HepG2 (cell line): ENCODE data around the gene C20orf204. TPM values are rescaled to one million over a fixed set of nuclear protein-coding genes. Genes with fewer than 3 reads are reported as not detected.

ENCODE experiments used
- ETV6 ChIP-seq: sonication (generic); formaldehyde crosslinking; conservative IDR thresholded peaks from 2 replicates; pipeline ENCODE4 v1.4.0; 2020; ENCODE audit warnings: missing genetic modification reagents
- GABPB1 ChIP-seq: IDR thresholded peaks from 2 replicates; pipeline ENCODE4 v1.6.1; 2016; ENCODE audit warnings: mild to moderate bottlenecking, missing genetic modification reagents, moderate library complexity, missing compliant biosample characterization
- GPBP1L1 ChIP-seq: sonication (generic); formaldehyde crosslinking; IDR thresholded peaks from 2 replicates; pipeline ENCODE4 v1.5.0; 2020; ENCODE audit warnings: mild to moderate bottlenecking, missing genetic modification reagents
- HMGA1 ChIP-seq: sonication (generic); formaldehyde crosslinking; conservative IDR thresholded peaks from 2 replicates; pipeline ENCODE4 v1.4.0; 2020; ENCODE audit warnings: missing genetic modification reagents
- JUN ChIP-seq: sonication (generic); formaldehyde crosslinking; IDR thresholded peaks from 2 replicates; pipeline ENCODE4 v1.4.0; 2020; ENCODE audit warnings: mild to moderate bottlenecking, missing genetic modification reagents
- KDM5B ChIP-seq: sonication (generic); formaldehyde crosslinking; IDR thresholded peaks from 2 replicates; pipeline ENCODE4 v1.4.0; 2020; ENCODE audit warnings: missing genetic modification reagents, mild to moderate bottlenecking, borderline replicate concordance
- LRRFIP1 ChIP-seq: sonication (generic); formaldehyde crosslinking; conservative IDR thresholded peaks from 2 replicates; pipeline ENCODE4 v1.4.0; 2020; ENCODE audit warnings: missing genetic modification reagents
- MLX ChIP-seq: IDR thresholded peaks from 2 replicates; pipeline ENCODE4 v1.6.1; 2016
- MXD1 ChIP-seq: sonication (generic); formaldehyde crosslinking; IDR thresholded peaks from 2 replicates; pipeline ENCODE4 v1.4.0; 2020; ENCODE audit warnings: mild to moderate bottlenecking, missing genetic modification reagents
- MYC ChIP-seq: sonication (generic); formaldehyde crosslinking; IDR thresholded peaks from 2 replicates; pipeline ENCODE4 v1.9.0; 2021; ENCODE audit warnings: missing genetic modification reagents, borderline replicate concordance
- NFIB ChIP-seq: sonication (generic); formaldehyde crosslinking; IDR thresholded peaks from 2 replicates; pipeline ENCODE4 v1.9.0; 2021; ENCODE audit warnings: missing genetic modification reagents, mild to moderate bottlenecking, borderline replicate concordance
- SOX5 ChIP-seq: IDR thresholded peaks from 2 replicates; pipeline ENCODE4 v1.6.1; 2016; ENCODE audit warnings: borderline replicate concordance
- SYNCRIP ChIP-seq: fragments of 200-400 bp; formaldehyde crosslinking; IDR thresholded peaks from 2 replicates; pipeline ENCODE4 v1.6.1; 2018; ENCODE audit warnings: mild to moderate bottlenecking, low read depth, low read length; ENCODE audit not compliant: insufficient read depth
- TGIF2 ChIP-seq: IDR thresholded peaks from 2 replicates; pipeline ENCODE4 v1.6.1; 2016; ENCODE audit warnings: control low read depth, missing compliant biosample characterization
- ZEB1 ChIP-seq: IDR thresholded peaks from 2 replicates; pipeline ENCODE4 v1.6.1; 2012; ENCODE audit warnings: mild to moderate bottlenecking, low read depth, inconsistent platforms; ENCODE audit not compliant: insufficient replicate concordance
- ZFP36L1 ChIP-seq: sonication (generic); formaldehyde crosslinking; IDR thresholded peaks from 2 replicates; pipeline ENCODE4 v1.8.0; 2022; ENCODE audit warnings: mild to moderate bottlenecking, missing genetic modification reagents, moderate library complexity
- ZHX1 ChIP-seq: sonication (generic); formaldehyde crosslinking; IDR thresholded peaks from 2 replicates; pipeline ENCODE4 v1.8.1; 2022; ENCODE audit warnings: low read depth, mild to moderate bottlenecking, missing genetic modification reagents
- ZNF234 ChIP-seq: sonication (generic); formaldehyde crosslinking; conservative IDR thresholded peaks from 2 replicates; pipeline ENCODE4 v1.5.1; 2020; ENCODE audit warnings: mild to moderate bottlenecking, missing genetic modification reagents
- ZNF335 ChIP-seq: sonication (generic); formaldehyde crosslinking; IDR thresholded peaks from 2 replicates; pipeline ENCODE4 v1.4.0; 2020; ENCODE audit warnings: missing genetic modification reagents
- ZNF614 ChIP-seq: IDR thresholded peaks from 2 replicates; pipeline ENCODE4 v1.6.1; 2018; ENCODE audit warnings: missing biosample characterization, missing genetic modification reagents, inconsistent platforms, borderline replicate concordance
- ZNF652 ChIP-seq: IDR thresholded peaks from 2 replicates; pipeline ENCODE4 v1.6.1; 2016; ENCODE audit warnings: low read depth, borderline replicate concordance
- ZNF781 ChIP-seq: sonication (generic); formaldehyde crosslinking; IDR thresholded peaks from 2 replicates; pipeline ENCODE4 v1.5.1; 2020; ENCODE audit warnings: borderline replicate concordance, mild to moderate bottlenecking, missing genetic modification reagents; ENCODE audit errors: not compliant biosample characterization
- polyA plus RNA-seq, 8 experiments: library from polyadenylated mRNA; depleted of rRNA in 3 of 8; stranded (reverse) in 7 of 8; unstranded in 1 of 8; fragments of >200 nt; fragmentation: Illumina TruSeq in 4 of 8; extraction: Trizol in 4 of 8; gene quantifications; 2 replicates each; pipeline versions ENCODE4 v1.2.1 to v1.2.3, GENCODE V29; 2011 to 2016; ENCODE audit warnings: low read depth in 4 of 8, missing spikeins in 1 of 8, mixed read lengths in 1 of 8; ENCODE audit not compliant: insufficient read depth in 1 of 8
- total RNA-seq, 5 experiments: library from RNA; depleted of rRNA; stranded (reverse); fragments of >200 nt; fragmentation: Illumina TruSeq; extraction: Trizol; gene quantifications; 2 replicates each; pipeline ENCODE4 v1.2.3, GENCODE V29; 2016; ENCODE audit warnings: low read depth in 1 of 5

Gene C20orf204
- total and polyA plus RNA-seq, 2 of the 13 experiments (the other 11 are each of a cell fraction or from before 2014, with no cell fraction given) = 22.1 to 80.0 TPM

- TF ChIP-seq JUN (CRISPR knock-in tag) (peak; percentile 61), ZNF335 (CRISPR knock-in tag) (peak; percentile 83; the same call in 1 of the 2 replicates), GABPB1 (peak; percentile 67), ZFP36L1 (peak; percentile 87; the same call in 1 of the 2 replicates), GPBP1L1 (CRISPR knock-in tag) (no peak), NFIB (CRISPR knock-in tag) (no peak), HMGA1 (CRISPR knock-in tag) (no peak), ZNF652 (peak; percentile 48; the same call in 1 of the 2 replicates), MYC (CRISPR knock-in tag) (peak; percentile 85), ZNF781 (CRISPR knock-in tag) (peak; percentile 19), ZNF234 (CRISPR knock-in tag) (no peak), LRRFIP1 (CRISPR knock-in tag) (no peak), TGIF2 (CRISPR knock-in tag) (peak; percentile 46; the same call in 1 of the 2 replicates), ZEB1 (no peak), ZNF614 (peak; percentile 78; the same call in 1 of the 2 replicates), SOX5 (CRISPR knock-in tag) (peak; percentile 65), MLX (CRISPR knock-in tag) (no peak; the same call in 1 of the 2 replicates), ZHX1 (no peak), ETV6 (CRISPR knock-in tag) (peak; percentile 85), MXD1 (CRISPR knock-in tag) (peak; percentile 62; the same call in 1 of the 2 replicates), SYNCRIP (no peak), KDM5B (peak; percentile 79; the same call in 1 of the 2 replicates)
Measured at GRCh38 chr20:64035933-64036345, at the start of gene C20orf204 (continued).
